K562 (cell line): ENCODE results near the gene SIRT2. TPM values are rescaled to one million over a fixed set of nuclear protein-coding genes. Genes with fewer than 3 reads are reported as not detected.
A peak's percentile ranks its signal among the peaks of the same experiment; 100 is the strongest.

Source experiments
- ARNT ChIP-seq, 2 experiments: fragments of 450-650 bp; IDR thresholded peaks; 2 replicates each; pipeline ENCODE4 v1.6.1; 2016; ENCODE audit warnings: mild to moderate bottlenecking in 1 of 2
- BHLHE40 ChIP-seq: IDR thresholded peaks from 2 replicates; pipeline ENCODE4 v1.6.1; 2011; ENCODE audit warnings: low read length, improper control_type of control experiment
- CBX2 ChIP-seq: fragments of 200-600 bp; sonication (generic); IDR thresholded peaks from one replicate; pipeline ENCODE4 v1.6.1; 2012; ENCODE audit warnings: mild to moderate bottlenecking, low read length, inconsistent platforms; ENCODE audit not compliant: insufficient read depth, poor library complexity, severe bottlenecking
- ETS2 ChIP-seq: IDR thresholded peaks from 2 replicates; pipeline ENCODE4 v1.6.1; 2016; ENCODE audit warnings: borderline replicate concordance, missing genetic modification characterization, mild to moderate bottlenecking, moderate library complexity, missing compliant biosample characterization; ENCODE audit not compliant: poor library complexity, severe bottlenecking
- EWSR1 ChIP-seq: fragments of 450-650 bp; IDR thresholded peaks from 2 replicates; pipeline ENCODE4 v1.6.1; 2018; ENCODE audit warnings: borderline replicate concordance, mild to moderate bottlenecking, low read depth, moderate library complexity; ENCODE audit not compliant: partially characterized antibody
- HCFC1 ChIP-seq: IDR thresholded peaks from 2 replicates; pipeline ENCODE4 v1.6.1; 2012; ENCODE audit warnings: low read depth, low read length, improper control_type of control experiment
- MEIS2 ChIP-seq: fragments of 450-650 bp; IDR thresholded peaks from 2 replicates; pipeline ENCODE4 v1.6.1; 2014; ENCODE audit warnings: mild to moderate bottlenecking; ENCODE audit not compliant: partially characterized antibody
- PPARD ChIP-seq: fragments of 250-450 bp; sonication (Bioruptor Pico); IDR thresholded peaks from 2 replicates; pipeline ENCODE4 v1.8.0; 2022; ENCODE audit warnings: inconsistent platforms, mild to moderate bottlenecking, moderate library complexity
- SMC3 ChIP-seq: conservative IDR thresholded peaks from 2 replicates; pipeline ENCODE4 v1.6.1; 2011; ENCODE audit warnings: low read depth, low read length, improper control_type of control experiment; ENCODE audit not compliant: insufficient read depth
- SNRNP70 ChIP-seq: fragments of 200-400 bp; formaldehyde crosslinking; optimal IDR thresholded peaks from 2 replicates; pipeline ENCODE3; 2017; ENCODE audit warnings: low read depth, low read length
- SP2 ChIP-seq: IDR thresholded peaks from 2 replicates; pipeline ENCODE4 v1.6.1; 2011; ENCODE audit warnings: mild to moderate bottlenecking, low read depth, low read length, moderate library complexity; ENCODE audit not compliant: poor library complexity, severe bottlenecking; ENCODE audit errors: extremely low read depth
- SRF ChIP-seq, 2 experiments: fragments of 250-450, 450-650 bp in 1 of 2; sonication (Bioruptor Pico) in 1 of 2; sonication (generic) in 1 of 2; formaldehyde crosslinking; IDR thresholded peaks; 2 replicates each; pipeline versions ENCODE4 v1.5.0 to v1.5.1; 2020 to 2022; ENCODE audit warnings: mild to moderate bottlenecking in 1 of 2, missing genetic modification reagents in 1 of 2
- STAG1 ChIP-seq: sonication (generic); formaldehyde crosslinking; IDR thresholded peaks from 2 replicates; pipeline ENCODE4 v1.5.0; 2020; ENCODE audit warnings: missing genetic modification reagents, borderline replicate concordance
- ZBED1 ChIP-seq: IDR thresholded peaks from 2 replicates; pipeline ENCODE4 v1.6.1; 2014
- ZBTB8A ChIP-seq: fragments of 450-650 bp; IDR thresholded peaks from 2 replicates; pipeline ENCODE4 v1.6.1; 2018; ENCODE audit warnings: mild to moderate bottlenecking, moderate library complexity; ENCODE audit not compliant: partially characterized antibody
- ZNF830 ChIP-seq: fragments of 250-450 bp; sonication (Bioruptor Pico); IDR thresholded peaks from 2 replicates; pipeline ENCODE4 v1.5.0; 2021; ENCODE audit warnings: mild to moderate bottlenecking
- polyA plus RNA-seq, 8 experiments: library from polyadenylated mRNA; depleted of rRNA in 4 of 8; stranded (reverse) in 5 of 8; unstranded in 3 of 8; fragments of >200 nt; fragmentation: Nextera tagmentation in 2 of 8; fragmentation: Illumina TruSeq in 1 of 8; extraction: Ambion mirVana in 2 of 8; extraction: Trizol in 1 of 8; gene quantifications; 2 replicates each; pipeline versions ENCODE4 v1.2.1 to v1.2.3, GENCODE V29; 2011 to 2014; ENCODE audit warnings: inconsistent platforms in 1 of 8, missing spikeins in 1 of 8
- total RNA-seq, 7 experiments: library from RNA; depleted of rRNA in 6 of 7; stranded (reverse); fragments of >200 nt in 6 of 7; fragmentation: Illumina TruSeq in 2 of 7; extraction: Trizol in 2 of 7; gene quantifications; 2 replicates each; pipeline versions ENCODE4 v1.2.1 to v1.2.3, GENCODE V29; 2011 to 2021; ENCODE audit warnings: low replicate concordance in 1 of 7
- TF ChIP-seq, protein P1 (sequence below): fragments of 250-450 bp; sonication (Bioruptor Pico); IDR thresholded peaks from 2 replicates; pipeline ENCODE4 v1.5.0; 2021
- TF ChIP-seq, protein P2 (sequence below): sonication (generic); formaldehyde crosslinking; IDR thresholded peaks from 2 replicates; pipeline ENCODE4 v1.8.1; 2023; ENCODE audit warnings: mild to moderate bottlenecking, missing genetic modification reagents
- TF ChIP-seq, protein P3 (sequence below): fragments of 450-650 bp; formaldehyde crosslinking; IDR thresholded peaks from 2 replicates; pipeline ENCODE4 v1.4.0; 2020; ENCODE audit warnings: mild to moderate bottlenecking
- TF ChIP-seq, protein P4 (sequence below), 2 experiments: IDR thresholded peaks; 2 replicates each; pipeline ENCODE4 v1.6.1; 2011; ENCODE audit warnings: borderline replicate concordance in 1 of 2, control low read depth in 1 of 2, low read depth in 1 of 2, low read length in 1 of 2, mild to moderate bottlenecking in 1 of 2, mixed read lengths in 1 of 2, moderate library complexity in 1 of 2; ENCODE audit not compliant: insufficient read depth in 1 of 2, insufficient read length in 1 of 2, poor library complexity in 1 of 2, severe bottlenecking in 1 of 2; ENCODE audit errors: extremely low read depth in 1 of 2

SIRT2 gene
- total and polyA plus RNA-seq, 9 of the 15 experiments (the other 6 are each of a cell fraction or from before 2014, with no cell fraction given), result 2.3 to 35.2 (median 22.9) TPM

DNA sequence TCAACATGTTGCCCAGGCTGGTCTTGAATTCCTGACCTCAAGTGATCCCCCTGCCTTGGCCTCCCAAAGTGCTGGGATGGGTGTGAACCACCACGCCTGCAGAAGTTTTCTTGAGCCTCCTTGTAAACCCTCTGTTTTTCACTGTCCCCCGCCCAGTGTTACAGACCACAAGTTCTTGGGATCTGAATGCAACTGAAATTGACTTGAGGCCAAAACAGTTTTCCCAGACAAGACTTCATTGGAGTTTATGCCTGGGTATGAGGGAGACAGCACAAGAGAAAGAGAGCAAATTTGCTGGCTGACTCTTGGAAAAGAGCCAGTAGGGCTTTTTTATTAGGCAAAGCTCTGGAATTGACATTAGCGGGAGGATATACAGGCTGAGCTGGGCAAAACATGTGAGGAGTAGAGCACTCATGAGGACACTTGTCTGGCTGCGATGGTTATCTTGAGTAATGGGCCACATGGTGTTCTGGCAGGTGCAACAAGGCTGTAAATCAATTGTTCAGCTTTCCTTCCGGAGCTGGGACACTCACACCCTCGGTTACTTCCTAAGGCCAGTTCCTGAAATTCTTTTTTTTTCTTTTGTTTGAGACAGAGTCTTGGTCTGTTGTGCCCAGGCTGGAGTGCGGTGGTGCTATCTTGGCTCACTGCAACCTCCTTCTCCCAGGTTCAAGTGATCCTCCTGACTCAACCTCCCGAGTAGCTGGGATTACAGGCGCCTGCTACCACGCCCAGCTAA, 36.9 kb downstream of the SIRT2 start (continued):
- TF ChIP-seq ZBTB8A, result no peak
- TF ChIP-seq, protein P1, sequence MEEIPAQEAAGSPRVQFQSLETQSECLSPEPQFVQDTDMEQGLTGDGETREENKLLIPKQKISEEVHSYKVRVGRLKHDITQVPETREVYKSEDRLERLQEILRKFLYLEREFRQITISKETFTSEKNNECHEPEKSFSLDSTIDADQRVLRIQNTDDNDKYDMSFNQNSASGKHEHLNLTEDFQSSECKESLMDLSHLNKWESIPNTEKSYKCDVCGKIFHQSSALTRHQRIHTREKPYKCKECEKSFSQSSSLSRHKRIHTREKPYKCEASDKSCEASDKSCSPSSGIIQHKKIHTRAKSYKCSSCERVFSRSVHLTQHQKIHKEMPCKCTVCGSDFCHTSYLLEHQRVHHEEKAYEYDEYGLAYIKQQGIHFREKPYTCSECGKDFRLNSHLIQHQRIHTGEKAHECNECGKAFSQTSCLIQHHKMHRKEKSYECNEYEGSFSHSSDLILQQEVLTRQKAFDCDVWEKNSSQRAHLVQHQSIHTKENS (CRISPR knock-in tag), result no peak
- TF ChIP-seq, protein P2, sequence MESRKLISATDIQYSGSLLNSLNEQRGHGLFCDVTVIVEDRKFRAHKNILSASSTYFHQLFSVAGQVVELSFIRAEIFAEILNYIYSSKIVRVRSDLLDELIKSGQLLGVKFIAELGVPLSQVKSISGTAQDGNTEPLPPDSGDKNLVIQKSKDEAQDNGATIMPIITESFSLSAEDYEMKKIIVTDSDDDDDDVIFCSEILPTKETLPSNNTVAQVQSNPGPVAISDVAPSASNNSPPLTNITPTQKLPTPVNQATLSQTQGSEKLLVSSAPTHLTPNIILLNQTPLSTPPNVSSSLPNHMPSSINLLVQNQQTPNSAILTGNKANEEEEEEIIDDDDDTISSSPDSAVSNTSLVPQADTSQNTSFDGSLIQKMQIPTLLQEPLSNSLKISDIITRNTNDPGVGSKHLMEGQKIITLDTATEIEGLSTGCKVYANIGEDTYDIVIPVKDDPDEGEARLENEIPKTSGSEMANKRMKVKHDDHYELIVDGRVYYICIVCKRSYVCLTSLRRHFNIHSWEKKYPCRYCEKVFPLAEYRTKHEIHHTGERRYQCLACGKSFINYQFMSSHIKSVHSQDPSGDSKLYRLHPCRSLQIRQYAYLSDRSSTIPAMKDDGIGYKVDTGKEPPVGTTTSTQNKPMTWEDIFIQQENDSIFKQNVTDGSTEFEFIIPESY (CRISPR knock-in tag), result no peak
- TF ChIP-seq, protein P3, sequence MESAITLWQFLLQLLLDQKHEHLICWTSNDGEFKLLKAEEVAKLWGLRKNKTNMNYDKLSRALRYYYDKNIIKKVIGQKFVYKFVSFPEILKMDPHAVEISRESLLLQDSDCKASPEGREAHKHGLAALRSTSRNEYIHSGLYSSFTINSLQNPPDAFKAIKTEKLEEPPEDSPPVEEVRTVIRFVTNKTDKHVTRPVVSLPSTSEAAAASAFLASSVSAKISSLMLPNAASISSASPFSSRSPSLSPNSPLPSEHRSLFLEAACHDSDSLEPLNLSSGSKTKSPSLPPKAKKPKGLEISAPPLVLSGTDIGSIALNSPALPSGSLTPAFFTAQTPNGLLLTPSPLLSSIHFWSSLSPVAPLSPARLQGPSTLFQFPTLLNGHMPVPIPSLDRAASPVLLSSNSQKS (CRISPR knock-in tag), result no peak
- TF ChIP-seq MEIS2, result peak; percentile 100
- TF ChIP-seq HCFC1, result no peak
- no peak for TF ChIP-seq EWSR1
- TF ChIP-seq ARNT (IDR thresholded peaks at IDR 0.05), result peak in 1 of 2 experiments; percentile 63; a peak in 1 of 4 replicates
- no peak for TF ChIP-seq STAG1
- no peak for TF ChIP-seq SP2
- no peak for TF ChIP-seq ETS2 (tag)
- TF ChIP-seq ZBED1, result no peak
- TF ChIP-seq PPARD (CRISPR knock-in tag), result no peak
- TF ChIP-seq SNRNP70, result no peak
- TF ChIP-seq SRF (CRISPR knock-in tag; IDR thresholded peaks at IDR 0.05), result no peak
- TF ChIP-seq CBX2, result no peak
- no peak for TF ChIP-seq SMC3
- TF ChIP-seq BHLHE40, result peak; percentile 92
- TF ChIP-seq, protein P4, sequence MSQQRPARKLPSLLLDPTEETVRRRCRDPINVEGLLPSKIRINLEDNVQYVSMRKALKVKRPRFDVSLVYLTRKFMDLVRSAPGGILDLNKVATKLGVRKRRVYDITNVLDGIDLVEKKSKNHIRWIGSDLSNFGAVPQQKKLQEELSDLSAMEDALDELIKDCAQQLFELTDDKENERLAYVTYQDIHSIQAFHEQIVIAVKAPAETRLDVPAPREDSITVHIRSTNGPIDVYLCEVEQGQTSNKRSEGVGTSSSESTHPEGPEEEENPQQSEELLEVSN (IDR thresholded peaks at IDR 0.05; ENCODE audit: borderline replicate concordance in 1 of 2, extremely low read depth in 1 of 2, insufficient read depth in 1 of 2, insufficient read length in 1 of 2, low read depth in 1 of 2, low read length in 1 of 2, poor library complexity in 1 of 2, severe bottlenecking in 1 of 2), result no peak
- TF ChIP-seq ZNF830 (CRISPR knock-in tag), result no peak
